GM18867 (cell line): ENCODE data around the gene PIWIL1.

Source experiments
- ATAC-seq: cut with Tn5 transposase; IDR thresholded peaks from one replicate; pipeline ENCODE4 v1.9.1; 2021; ENCODE audit warnings: mild to moderate bottlenecking, moderate library complexity; ENCODE audit not compliant: unreplicated experiment

Gene PIWIL1

DNA sequence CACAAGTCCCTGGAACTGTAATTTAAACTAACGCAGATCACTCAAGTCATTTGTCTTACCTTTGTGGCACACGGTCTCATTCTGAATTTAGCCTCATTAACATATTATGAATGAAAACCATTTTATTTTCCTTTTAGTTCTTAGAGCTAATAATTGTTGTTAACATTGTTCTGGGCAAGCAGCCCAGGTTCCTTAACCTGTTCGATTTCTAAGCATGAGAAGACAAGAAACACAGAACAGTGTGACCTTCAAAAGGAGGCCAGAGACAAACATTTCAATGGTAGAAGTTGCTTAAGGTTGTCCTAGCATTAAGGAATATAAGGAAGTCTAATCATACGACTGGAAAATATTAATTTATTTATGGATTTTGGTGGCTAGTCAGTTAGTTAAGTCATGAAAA lies 35.2 kb downstream of the PIWIL1 start:
- ATAC-seq, result no peak

DNA sequence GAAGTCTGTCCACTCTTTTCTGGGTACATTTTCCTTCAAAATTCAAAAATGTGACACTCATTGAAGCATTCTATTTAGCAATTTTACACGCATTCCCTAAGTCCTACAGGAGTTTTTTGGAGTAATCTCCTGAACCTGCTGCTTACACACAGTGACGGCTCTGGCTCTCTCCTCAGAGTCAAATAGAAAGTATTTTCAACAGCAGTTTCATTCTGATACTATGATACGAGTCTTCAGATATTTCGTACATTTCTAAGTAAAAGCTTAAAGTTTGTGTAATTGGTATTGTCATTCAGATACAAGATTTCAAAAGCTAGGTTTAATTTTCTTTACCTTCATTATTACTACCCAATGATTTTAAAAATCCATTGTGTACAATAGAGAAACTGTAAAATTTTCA lies 36.4 kb downstream of the PIWIL1 start:
- ATAC-seq, result no peak

DNA sequence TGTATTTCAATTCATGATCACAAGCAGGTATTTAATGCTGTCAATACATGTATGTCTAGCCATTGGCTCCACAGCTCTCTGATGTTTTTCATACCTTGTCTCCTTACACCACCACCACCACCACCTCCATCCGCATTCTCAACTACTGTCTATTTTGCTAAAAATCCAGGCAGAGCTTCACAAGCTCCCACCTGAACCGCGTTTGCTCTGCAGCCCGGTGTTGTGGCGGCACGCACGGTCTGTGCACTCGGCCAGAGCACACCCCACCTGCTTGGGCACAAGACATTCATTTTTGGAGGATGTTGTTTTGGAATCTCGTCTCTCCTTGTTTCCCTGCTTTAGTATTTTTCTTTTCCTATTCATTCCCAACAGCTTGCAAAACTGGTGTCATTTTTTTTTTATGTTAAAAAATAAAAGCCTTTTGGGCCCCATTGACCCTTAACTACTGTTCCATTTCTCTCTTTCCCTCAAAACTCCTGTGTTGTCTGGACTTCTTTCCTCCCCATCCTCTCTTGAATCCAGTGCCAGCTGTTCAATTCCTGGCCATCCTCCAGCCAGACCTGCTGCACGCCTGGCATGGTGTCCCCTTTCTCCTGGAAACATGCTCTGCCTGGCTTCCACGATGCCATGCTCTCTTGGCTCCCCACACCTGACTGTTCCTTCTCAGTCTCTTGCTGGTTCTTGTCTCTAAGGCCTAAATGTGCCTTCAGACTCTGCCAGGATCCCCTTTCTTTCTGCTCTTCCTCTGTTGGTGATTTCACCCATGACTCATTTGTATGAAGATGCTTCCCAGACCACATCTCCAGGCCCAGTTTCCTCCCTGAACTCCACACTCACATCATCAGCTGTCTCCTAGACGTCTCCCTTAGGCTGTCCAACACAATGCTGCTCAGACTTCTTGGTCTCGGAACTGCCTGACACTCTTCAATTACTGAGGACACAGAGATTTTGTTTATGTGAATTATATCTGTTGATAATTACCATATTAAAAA lies 37.9 kb downstream of the PIWIL1 start:
- ATAC-seq, result no peak

DNA sequence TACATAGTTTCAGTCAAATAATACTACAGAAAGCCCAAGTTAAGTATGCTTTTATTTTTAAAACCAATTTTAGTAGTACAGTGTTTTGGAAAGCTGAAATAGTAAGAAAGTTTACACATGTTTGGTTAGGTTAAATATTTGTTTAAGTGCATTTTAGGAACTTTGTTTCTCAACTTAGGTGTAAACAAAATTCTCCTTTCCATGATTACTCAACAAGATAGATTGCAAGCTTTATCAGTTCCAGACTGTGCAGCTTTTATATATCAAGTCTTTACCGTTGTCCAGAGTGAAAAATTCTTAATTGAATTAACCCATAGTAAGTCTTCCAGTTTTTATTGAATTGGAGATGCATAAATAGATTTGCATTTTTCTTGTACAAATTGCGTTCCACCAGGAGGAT lies 45.1 kb downstream of the PIWIL1 start:
- no peak for ATAC-seq

DNA sequence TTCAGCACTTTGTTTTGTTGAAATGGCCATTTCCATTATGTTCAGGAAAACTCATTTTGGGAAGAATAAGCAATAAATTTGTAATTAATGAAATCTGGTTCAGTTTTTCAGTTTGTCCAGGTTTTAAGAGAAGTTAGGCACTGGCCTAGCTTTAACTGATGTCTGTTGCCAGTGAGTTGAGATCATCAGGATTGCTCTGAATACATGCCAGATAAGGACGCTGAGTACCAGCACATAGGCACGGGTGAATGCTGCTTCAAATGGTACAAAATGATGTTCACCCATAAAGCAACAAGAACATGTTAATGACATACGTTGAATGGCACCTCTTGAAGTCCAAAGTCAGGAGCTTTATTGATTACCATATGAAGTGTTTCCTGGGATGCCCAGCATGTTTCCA lies 46.5 kb downstream of the PIWIL1 start:
- ATAC-seq, result no peak

DNA sequence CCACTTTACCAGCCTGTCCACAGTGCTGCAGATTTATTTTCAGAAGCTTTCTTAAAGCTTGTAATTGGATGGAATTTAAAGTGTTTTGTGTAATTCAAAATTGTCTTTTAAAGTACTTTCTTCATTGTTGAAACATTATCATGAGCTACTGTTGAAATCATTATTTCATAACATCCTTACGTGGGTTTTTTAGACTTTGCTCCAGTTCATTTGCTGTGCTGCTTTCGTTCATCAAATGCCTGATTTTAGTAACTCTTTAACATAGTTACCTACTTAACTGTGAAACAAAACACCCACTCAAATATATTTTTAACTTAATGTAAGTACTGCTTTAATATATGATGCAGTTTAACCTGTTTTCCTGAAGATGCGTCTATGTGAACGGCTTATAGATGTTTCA lies 47.5 kb downstream of the PIWIL1 start:
- no peak for ATAC-seq

DNA sequence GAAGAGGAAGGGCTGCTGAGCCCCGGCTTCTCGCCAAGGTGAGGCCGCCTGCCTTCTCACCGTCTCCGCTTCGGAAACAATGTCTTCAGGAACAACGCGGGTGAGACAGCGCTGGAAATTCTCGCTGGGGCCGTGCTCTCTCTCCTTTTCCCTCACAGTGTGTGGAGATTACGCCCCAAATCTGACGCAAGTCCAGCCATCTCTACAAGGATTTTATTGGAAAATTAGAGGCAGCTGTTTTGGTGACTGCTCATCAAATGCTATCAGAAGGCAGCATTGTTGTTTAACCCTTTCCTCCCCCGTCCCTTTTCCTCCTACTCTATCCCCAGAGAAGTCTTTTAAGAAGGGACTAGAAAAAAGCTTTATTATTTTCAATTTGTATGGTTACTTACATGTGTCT lies 53.5 kb downstream of the PIWIL1 start:
- ATAC-seq, result no peak

DNA sequence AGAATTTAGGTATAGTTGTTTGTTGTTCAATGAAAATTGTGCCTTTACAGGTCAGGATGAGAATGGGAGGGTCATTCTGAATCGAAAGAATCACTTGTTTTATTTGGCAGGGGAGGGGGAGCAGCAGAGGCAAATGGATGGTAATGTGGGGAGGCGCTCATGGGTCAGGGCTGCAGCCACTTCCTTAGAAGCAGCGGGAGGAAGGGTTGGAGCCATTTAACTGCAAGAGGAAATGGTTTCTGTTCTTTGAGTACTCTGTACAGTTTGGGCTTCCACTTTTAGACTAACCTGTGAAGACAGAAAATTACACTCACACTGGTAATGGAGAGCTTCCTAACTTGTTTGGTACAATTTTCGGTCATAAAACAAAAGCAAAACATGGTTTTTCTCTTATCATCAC lies 57.2 kb downstream of the PIWIL1 start:
- no peak for ATAC-seq

DNA sequence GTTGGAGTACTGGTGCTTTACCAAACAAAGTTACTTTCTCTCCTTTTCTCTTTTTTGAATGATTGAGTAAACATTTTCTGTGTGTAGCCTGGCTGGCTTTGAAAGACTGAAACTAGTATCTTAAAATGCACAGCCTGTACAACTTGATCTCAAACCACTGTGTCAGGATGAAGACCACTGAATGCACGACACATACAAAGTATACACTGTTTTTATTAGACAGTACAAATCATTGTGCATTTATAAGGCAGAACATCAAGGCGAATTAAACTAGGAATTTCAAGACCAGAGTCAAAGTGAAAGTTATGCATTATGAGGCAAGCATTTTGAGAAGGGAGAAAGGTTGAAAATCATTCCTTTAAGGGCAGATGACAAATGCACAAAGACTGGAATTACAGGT lies 59.0 kb downstream of the PIWIL1 start:
- no peak for ATAC-seq

DNA sequence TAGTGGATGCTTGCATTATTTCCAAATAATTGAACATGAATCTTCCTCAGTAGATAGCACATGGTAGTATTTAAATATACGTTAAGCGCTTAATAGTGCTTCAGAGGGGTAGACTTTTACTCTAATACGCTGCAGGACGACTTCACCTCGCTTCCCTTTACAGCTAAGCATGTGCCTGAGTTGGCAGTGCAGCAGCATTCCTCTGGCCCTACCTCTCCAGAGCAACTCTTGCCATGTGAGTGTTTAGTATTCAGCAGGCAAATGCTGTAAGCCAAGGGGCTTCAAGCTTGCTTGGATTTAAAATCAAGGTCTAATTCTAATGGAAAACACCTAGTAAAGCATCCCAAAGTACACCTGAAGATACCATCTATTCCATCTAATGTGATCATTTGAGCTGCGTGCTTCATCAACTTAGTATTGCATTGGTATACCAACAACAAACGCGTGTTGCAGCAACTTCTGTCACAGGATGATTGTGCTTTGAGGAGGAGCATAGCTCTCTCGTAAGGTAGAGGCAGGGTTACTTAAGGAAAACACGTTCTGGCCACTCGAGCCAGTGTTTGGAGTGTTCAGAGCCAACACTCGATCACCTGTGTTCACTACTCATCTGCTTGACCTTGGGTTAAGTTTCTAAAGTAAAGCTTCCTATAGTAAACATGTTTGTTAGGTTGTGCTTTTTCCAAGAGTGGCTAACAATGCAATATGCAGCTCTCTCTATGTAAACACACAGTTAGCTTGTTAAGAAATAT lies 60.6 kb downstream of the PIWIL1 start:
- ATAC-seq, result no peak

DNA sequence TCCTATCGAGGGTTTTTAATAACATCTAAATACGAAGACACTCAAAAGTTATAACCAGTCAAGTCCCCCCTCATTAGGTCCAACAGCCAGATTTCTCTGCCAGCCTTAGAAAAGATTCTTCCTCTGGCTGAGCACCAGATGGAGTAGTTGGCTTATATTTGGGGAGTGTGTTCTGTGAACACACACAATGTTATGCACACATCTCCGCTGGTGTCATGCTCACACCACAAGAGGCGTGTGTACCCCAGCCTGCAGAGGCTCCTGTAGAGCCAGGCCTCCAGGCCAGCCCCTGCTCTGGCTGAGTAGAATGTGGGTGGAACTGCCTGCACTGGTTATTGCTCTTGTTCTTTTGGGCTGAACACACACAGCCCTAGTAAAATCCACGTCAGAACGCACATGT lies 64.0 kb downstream of the PIWIL1 start:
- ATAC-seq, result no peak

DNA sequence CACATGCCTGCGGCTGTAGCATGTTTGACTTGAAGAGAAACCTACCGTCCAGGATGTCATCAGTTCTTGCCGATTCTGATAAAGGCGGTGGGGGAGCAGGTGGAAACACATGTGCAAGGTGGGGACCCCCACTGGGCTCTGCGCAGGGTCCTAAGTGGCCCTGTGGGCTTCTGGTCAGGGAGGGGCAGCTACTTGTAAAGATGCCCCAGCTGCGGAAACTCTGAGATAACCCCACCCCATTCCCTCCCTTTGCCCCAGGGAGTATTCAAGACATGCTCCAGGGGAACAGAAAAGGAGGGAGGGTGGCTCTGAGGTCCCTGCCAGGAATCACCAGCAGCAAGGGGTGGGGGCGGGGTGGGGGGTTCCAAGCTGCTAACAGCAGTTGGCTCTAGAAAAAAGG lies 67.6 kb downstream of the PIWIL1 start:
- no peak for ATAC-seq

DNA sequence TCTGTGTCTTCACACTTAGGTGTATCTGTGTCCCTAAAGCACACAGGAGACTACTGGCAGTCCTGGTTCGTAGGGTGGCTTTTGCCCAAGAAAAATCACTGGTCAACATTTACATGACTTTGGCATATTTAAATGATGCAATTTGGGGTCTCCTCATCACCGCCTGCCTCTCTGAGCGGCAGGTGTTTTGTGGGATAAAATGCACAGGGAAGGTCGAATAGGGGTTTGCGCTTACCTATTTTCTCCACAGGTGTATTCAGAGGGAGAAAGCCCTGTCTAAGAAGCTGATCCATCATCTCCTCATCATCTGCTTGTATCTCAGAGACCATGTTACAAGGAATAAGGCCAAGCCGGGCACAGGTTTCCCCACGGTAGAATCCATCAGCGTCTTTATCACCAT lies 74.7 kb downstream of the PIWIL1 start:
- ATAC-seq, result no peak

DNA sequence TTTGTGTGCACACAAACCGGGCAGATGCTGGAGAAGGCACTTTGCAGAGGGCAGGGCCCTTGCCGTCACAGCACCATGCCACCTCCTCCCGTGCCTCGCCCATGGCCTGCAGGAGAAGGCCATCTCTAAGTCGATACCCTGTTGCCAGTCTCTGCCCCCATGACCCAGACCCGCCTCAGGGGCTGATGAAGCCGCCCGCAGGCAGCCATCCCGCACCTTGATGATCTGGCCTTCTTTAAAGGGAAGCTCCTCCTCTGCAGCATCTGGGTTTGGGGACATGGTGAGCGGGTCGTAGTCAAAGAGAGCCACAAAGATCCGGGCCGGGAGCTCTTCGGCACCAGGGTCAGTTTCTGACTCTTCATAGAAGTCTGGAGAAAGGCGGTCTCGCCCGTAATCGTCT lies 76.2 kb downstream of the PIWIL1 start:
- no peak for ATAC-seq

DNA sequence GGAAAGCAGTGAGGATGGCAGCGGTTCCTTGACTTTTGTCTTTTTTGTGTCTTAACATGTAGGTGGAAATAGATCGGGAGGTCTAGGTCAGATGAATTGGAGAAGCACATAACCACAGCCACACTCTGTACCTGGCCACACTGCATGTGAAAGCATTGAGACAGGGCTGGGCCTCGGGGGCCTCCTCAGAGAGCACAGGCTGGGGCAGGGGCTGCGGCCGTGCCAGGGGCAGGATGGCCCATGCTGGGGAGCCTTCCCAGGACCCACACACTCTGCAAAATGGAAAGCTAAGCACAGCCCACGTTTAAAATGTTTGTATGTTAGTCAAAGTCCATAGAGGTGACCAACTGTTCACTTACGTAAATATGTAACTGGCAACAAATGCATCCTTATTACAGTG lies 76.7 kb downstream of the PIWIL1 start:
- ATAC-seq, result no peak

DNA sequence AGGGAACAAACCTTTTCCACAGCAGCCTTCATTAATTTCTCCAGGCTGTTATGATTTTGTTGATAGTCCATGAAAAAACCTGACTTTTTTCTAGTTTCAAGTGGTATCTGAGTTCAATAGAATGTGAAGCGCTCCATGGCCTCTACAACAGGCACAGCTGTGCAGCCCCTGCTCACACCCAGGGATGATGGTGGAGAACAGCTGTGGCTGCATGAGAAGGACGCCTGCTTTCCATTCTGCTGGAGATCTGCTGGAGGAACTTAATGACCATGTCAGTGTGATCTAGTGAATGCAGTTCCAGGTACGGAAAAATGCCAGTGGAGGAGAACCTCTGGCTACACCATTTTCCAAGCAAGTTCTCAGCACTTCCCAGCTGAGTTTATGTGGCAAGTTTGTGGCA lies 80.6 kb downstream of the PIWIL1 start:
- ATAC-seq, result no peak

DNA sequence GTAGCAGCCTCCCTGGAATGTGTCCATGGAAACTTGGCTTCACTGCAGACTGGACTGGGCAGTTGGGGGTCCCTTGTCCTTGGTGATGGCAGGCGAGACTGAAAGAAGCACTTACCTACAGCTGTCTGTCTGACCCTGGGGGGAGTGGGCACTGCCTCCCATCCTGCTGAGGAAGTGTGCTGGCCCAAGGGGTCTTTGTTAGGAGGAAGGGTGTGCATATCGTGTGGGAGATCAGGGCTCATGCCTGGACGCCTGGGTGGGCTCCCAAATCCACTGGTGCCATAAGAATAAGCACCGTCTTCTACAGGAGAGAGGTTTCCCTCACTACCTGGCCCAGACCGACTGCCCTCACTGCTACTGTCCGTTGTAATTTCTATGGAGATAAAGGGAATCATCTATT lies 81.4 kb downstream of the PIWIL1 start:
- ATAC-seq, result no peak

DNA sequence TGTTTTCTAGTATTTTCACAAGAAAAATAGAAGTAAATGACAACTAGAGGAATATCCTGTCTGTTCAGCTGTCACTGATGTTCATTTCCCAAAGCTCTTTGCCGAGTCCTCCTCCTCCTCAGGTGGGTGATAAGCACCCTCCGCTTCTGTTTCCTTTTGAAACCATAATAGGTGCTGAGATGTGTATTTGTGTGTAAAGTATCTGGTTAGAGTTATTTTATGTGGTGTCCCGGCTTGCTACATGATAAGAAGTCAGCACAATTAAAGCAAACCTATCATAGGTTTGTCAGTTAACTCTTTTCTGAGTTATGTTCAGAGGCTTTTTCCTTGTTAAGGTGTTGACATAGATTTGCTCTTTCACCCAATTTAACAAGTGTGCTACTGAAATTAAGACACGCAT lies 82.4 kb downstream of the PIWIL1 start:
- no peak for ATAC-seq

DNA sequence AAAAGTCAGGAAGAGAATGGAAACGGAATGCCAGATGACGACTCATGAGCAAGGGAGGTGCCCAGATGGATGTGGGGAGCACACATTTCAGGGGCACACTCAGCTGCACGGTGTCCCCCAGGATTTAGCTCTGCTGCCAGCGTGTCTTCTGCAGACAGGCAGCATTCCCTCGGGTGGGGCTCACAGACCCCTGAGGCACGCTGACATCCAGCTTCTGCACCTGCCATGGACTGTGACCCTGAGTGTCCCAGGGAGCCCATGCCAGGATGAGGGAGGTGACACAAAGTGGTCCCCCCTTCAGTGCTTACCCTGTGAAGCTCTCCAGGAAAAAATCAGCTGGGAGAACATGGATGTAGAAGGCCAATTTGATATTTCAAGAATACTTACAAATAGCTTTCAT lies 84.2 kb downstream of the PIWIL1 start:
- no peak for ATAC-seq
